ENCODE data around the gene POLR3B. TPM values are rescaled to one million over a fixed set of nuclear protein-coding genes. Genes with fewer than 3 reads are reported as not detected.

POLR3B gene
- total and polyA plus RNA-seq, 4 donors, result 11.9 to 20.3 (median 13.3) TPM

DNA sequence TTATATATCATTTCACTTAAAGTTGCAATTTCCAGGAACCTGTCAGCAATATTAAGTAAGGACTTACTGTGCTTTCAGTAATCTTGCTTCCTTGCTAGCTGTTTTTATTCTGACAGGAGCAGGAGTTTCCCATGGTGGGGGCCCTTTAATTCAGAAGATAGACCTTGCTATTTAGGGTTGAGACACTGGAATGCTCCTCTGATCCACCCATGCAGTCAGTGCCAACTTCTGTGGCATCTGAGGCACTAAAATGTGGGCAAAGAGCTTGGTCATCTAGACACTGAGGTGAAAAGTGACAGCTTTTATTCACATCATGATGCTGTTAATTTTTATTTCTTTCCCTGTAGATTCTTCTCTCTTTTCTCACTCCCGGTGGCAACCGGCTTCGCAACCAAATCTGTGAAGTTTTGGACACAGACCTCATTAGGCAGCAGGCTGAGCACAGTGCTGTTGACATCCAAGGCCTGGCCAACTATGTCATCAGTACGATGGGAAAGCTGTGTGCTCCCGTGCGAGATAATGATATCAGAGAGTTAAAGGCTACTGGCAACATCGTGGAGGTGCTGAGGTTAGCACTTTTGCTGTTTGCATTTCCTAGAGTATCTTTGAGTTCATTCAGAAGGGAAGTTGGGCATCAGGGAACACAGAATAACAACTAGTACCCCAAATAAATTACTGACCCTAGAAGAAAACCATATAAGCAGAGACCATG, 36.3 kb upstream of the POLR3B start:
- H3K27me3 ChIP-seq (ENCODE audit: control insufficient read depth, insufficient read depth, low read length), result no peaks in the 10 kb centered on the region
- 95% methylated on average over 6 of the region's 7 CpGs for WGBS (ENCODE audit: insufficient coverage)
- peaks cover 23% of the 10 kb centered on the region for H3K36me3 ChIP-seq (ENCODE audit: control insufficient read depth, insufficient read depth, low read length)
- no peaks in the 10 kb centered on the region for H3K4me1 ChIP-seq (ENCODE audit: control insufficient read depth, insufficient read depth, low read length)
- DNase-seq (ENCODE audit: low read depth in 4 of 6, low spot score in 6 of 6), result no peak
- H3K9me3 ChIP-seq (ENCODE audit: control insufficient read depth, insufficient read depth, low read length), result no peaks in the 10 kb centered on the region
- H3K4me3 ChIP-seq (ENCODE audit: low read depth, low read length), result no peak overlapping the region
- no peak overlapping the region for H3K27ac ChIP-seq (ENCODE audit: low read depth, low read length)

DNA sequence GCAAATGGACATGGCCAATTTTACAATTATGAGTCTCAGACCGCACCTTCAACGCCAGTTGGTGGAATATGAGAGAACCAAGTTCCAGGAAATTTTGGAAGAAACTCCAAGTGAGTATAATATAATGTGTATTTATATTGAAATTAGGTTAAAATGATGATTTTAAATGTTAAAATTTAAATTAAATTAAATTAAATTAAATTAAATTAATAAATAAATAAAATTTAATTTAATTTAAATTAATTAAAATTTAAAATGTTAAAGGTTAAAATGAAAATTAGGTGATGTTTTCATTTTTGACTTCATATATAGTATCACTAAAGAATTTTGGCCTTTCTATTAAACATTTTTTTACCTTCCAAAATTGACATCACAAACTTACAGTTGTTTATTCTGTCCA, 34.0 kb upstream of the POLR3B start:
- Histone ChIP-seq H3K36me3 (ENCODE audit: control insufficient read depth, insufficient read depth, low read length) (peaks cover 23% of the 10 kb centered on the region), H3K9me3 (ENCODE audit: control insufficient read depth, insufficient read depth, low read length) (no peaks in the 10 kb centered on the region), H3K4me3 (ENCODE audit: low read depth, low read length) (no peak overlapping the region), H3K4me1 (ENCODE audit: control insufficient read depth, insufficient read depth, low read length) (no peaks in the 10 kb centered on the region), H3K27ac (ENCODE audit: low read depth, low read length) (no peak overlapping the region), H3K27me3 (ENCODE audit: control insufficient read depth, insufficient read depth, low read length) (no peaks in the 10 kb centered on the region)
- no CpG with 5 or more reads among the region's 2 CpGs for WGBS (ENCODE audit: insufficient coverage)
- no peak for DNase-seq (ENCODE audit: low read depth in 4 of 6, low spot score in 6 of 6)

DNA sequence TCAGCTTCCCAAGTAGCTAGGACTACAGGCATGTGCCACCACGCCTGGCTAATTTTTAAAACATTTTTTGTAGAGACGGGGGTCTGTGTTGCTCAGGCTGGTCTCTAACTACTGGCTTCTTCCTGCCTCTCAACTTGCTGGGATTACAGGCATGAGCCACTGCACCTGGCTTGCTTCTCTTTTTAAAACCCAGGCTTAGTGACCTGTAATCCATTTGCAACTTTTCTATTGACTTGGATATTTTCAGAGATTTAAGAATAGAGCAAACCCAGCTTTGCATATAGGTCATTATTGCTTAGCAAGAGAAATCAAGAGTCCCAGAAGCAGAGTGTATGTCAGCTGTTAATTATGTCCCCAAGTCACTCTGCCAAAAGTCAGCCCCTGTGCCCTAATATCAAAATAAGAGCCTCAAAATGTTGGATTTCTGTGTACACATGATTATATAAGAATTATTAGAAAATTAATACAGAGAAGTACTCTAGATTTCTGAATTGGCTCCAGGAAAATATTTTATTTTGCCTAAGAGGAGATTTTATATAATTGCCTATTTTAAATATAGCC, 30.2 kb upstream of the POLR3B start:
- Histone ChIP-seq H3K9me3 (ENCODE audit: control insufficient read depth, insufficient read depth, low read length) (no peaks in the 10 kb centered on the region), H3K4me1 (ENCODE audit: control insufficient read depth, insufficient read depth, low read length) (no peaks in the 10 kb centered on the region), H3K27me3 (ENCODE audit: control insufficient read depth, insufficient read depth, low read length) (no peaks in the 10 kb centered on the region), H3K27ac (ENCODE audit: low read depth, low read length) (no peak overlapping the region), H3K36me3 (ENCODE audit: control insufficient read depth, insufficient read depth, low read length) (peaks cover 10% of the 10 kb centered on the region), H3K4me3 (ENCODE audit: low read depth, low read length) (no peak overlapping the region)
- no peak for DNase-seq (ENCODE audit: low read depth in 4 of 6, low spot score in 6 of 6)
- no CpG with 5 or more reads among the region's 2 CpGs for whole genome bisulfite sequencing (ENCODE audit: insufficient coverage)

DNA sequence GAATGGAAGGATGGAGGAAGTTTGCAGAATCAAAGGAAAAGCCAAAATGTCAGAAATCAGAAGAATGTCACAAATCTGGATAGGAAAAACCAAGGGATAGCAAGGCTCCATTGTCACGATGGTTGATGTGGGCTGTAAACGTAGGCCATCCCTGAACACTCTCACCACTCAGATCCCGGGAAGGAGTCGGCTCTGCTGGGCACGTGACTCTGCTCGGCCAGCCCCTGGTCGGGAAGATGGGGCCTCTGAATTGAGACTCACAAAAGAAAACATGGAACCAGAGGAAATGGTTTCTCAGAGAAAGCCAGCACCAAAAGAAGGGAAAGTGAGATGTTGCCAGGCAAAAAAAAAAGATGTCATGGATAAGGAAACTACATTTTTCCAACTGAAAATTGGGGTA, 28.8 kb upstream of the POLR3B start:
- Histone ChIP-seq H3K36me3 (ENCODE audit: control insufficient read depth, insufficient read depth, low read length) (peaks cover 5% of the 10 kb centered on the region), H3K4me1 (ENCODE audit: control insufficient read depth, insufficient read depth, low read length) (no peaks in the 10 kb centered on the region), H3K27me3 (ENCODE audit: control insufficient read depth, insufficient read depth, low read length) (no peaks in the 10 kb centered on the region), H3K9me3 (ENCODE audit: control insufficient read depth, insufficient read depth, low read length) (no peaks in the 10 kb centered on the region), H3K27ac (ENCODE audit: low read depth, low read length) (no peak overlapping the region), H3K4me3 (ENCODE audit: low read depth, low read length) (no peak overlapping the region)
- WGBS (ENCODE audit: insufficient coverage), result 75% methylated on average over 4 of the region's 7 CpGs
- no peak for DNase-seq (ENCODE audit: low read depth in 4 of 6, low spot score in 6 of 6)

DNA sequence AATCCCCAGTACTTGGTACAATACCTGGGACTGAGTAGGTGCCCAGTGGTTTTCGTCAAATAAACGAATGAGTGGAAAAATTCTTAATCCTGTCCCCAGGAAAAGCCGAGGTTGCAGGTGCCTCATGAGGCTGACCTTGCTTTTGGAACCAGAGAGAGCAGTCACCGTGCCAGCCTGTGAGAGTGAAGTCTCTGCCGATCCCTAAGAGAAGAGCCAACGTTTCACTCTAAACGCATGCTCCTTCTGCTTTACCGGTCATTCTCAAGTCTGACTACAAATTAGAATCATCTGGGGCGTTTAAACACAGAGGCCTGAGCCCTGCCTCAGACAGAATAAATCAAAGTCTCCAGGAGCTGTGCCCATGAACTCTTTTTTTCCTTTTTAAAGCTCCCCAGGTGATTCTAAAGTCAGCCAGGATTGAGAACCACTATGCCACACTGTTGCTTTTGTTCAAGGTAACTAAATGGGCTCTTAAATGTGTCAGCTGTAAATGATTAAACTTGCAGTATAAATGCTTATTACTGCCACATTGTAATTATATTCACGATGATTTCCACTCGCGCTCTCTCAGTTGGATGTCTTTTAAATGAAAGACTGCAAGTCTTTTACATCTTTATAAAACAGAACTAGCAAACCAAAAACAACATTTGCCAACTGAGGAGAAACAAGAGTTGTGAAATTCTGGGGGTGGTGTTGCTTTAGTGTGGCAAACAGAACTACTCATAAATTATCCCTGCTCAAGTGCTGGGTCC, 28.1 kb upstream of the POLR3B start:
- H3K27ac ChIP-seq (ENCODE audit: low read depth, low read length), result no peak overlapping the region
- WGBS (ENCODE audit: insufficient coverage), result 34% methylated on average over 9 of the region's 12 CpGs
- peak in 4 of 6 donors; percentile 3 to 83 (median 39) for DNase-seq (ENCODE audit: low read depth in 4 of 6, low spot score in 6 of 6)

DNA sequence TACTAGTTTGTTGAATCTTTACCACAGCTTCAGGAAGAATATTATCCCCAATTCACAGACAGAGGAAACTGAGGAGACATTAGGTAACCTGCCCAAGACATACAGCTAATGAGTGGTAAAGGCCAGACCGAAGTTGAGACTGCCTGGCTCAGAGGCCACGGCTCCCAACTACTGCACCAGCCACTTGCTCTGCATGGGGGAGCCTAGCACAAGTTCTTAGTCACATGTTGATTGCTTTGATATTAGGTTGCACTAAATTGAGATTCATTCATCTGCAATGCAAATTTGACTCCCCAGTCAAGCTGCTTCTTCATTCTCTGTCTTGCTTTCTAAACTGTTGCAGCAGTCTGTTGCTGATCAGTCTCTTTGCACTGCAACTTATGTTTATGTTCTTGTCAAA, 25.9 kb upstream of the POLR3B start:
- Histone ChIP-seq H3K27me3 (ENCODE audit: control insufficient read depth, insufficient read depth, low read length) (no peaks in the 10 kb centered on the region), H3K4me1 (ENCODE audit: control insufficient read depth, insufficient read depth, low read length) (no peaks in the 10 kb centered on the region), H3K27ac (ENCODE audit: low read depth, low read length) (no peak overlapping the region), H3K4me3 (ENCODE audit: low read depth, low read length) (no peak overlapping the region), H3K9me3 (ENCODE audit: control insufficient read depth, insufficient read depth, low read length) (no peaks in the 10 kb centered on the region), H3K36me3 (ENCODE audit: control insufficient read depth, insufficient read depth, low read length) (no peaks in the 10 kb centered on the region)
- 80% methylated on average over 2 of the region's 2 CpGs for WGBS (ENCODE audit: insufficient coverage)
- peak in 1 of 6 donors; percentile 32 for DNase-seq (ENCODE audit: low read depth in 4 of 6, low spot score in 6 of 6)

More for the DNA sequence above, 28.1 kb upstream of the POLR3B start:
- H3K9me3 ChIP-seq (ENCODE audit: control insufficient read depth, insufficient read depth, low read length), result no peaks in the 10 kb centered on the region
- no peaks in the 10 kb centered on the region for H3K27me3 ChIP-seq (ENCODE audit: control insufficient read depth, insufficient read depth, low read length)
- peaks cover 5% of the 10 kb centered on the region for H3K36me3 ChIP-seq (ENCODE audit: control insufficient read depth, insufficient read depth, low read length)
- no peak overlapping the region for H3K4me3 ChIP-seq (ENCODE audit: low read depth, low read length)
- no peaks in the 10 kb centered on the region for H3K4me1 ChIP-seq (ENCODE audit: control insufficient read depth, insufficient read depth, low read length)

DNA sequence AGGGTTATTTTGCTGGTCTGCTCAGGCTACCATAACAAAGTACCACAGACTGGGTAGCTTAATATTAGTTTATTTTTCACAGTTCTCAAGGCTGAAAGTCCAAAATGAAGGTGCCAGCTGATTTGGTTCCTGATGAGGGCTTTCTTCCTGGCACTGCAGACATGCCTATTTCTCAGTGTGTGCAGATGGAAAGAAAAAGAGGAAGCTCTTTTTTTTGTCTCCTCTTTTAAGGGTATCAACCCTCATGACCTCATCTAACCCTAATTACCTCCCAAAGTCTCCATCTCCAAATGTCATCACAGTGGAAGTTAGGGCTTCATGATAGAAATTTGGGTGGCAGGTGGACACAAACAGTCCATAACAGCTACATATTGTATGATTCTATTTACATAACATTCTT, 25.0 kb upstream of the POLR3B start:
- Histone ChIP-seq H3K9me3 (ENCODE audit: control insufficient read depth, insufficient read depth, low read length) (no peaks in the 10 kb centered on the region), H3K4me3 (ENCODE audit: low read depth, low read length) (no peak overlapping the region), H3K27me3 (ENCODE audit: control insufficient read depth, insufficient read depth, low read length) (no peaks in the 10 kb centered on the region), H3K4me1 (ENCODE audit: control insufficient read depth, insufficient read depth, low read length) (no peaks in the 10 kb centered on the region), H3K36me3 (ENCODE audit: control insufficient read depth, insufficient read depth, low read length) (no peaks in the 10 kb centered on the region), H3K27ac (ENCODE audit: low read depth, low read length) (no peak overlapping the region)
- DNase-seq (ENCODE audit: low read depth in 4 of 6, low spot score in 6 of 6), result no peak

DNA sequence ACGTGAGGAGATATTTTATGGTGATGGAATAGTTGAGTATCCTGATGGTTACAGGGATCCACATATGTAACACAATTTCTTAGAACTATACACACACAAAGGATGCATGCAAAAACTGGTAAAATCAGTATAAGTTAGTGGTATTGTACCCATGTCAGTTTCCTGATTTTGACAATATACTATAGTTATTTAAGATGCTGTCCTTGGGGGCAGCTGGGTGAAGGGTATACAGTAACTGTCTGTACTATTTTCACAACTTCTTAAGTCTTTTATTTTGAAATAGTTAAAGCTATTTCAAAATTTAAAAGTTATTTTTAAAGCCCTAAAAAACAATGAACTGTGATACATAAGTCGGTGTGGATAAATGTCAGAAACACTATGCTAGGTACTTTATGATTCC, 24.5 kb upstream of the POLR3B start:
- no peak overlapping the region for H3K27ac ChIP-seq (ENCODE audit: low read depth, low read length)
- no peak overlapping the region for H3K4me3 ChIP-seq (ENCODE audit: low read depth, low read length)
- no peaks in the 10 kb centered on the region for H3K36me3 ChIP-seq (ENCODE audit: control insufficient read depth, insufficient read depth, low read length)
- H3K27me3 ChIP-seq (ENCODE audit: control insufficient read depth, insufficient read depth, low read length), result no peaks in the 10 kb centered on the region
- DNase-seq (ENCODE audit: low read depth in 4 of 6, low spot score in 6 of 6), result no peak
- no peaks in the 10 kb centered on the region for H3K9me3 ChIP-seq (ENCODE audit: control insufficient read depth, insufficient read depth, low read length)
- no CpG with 5 or more reads among the region's 2 CpGs for WGBS (ENCODE audit: insufficient coverage)
- no peaks in the 10 kb centered on the region for H3K4me1 ChIP-seq (ENCODE audit: control insufficient read depth, insufficient read depth, low read length)

DNA sequence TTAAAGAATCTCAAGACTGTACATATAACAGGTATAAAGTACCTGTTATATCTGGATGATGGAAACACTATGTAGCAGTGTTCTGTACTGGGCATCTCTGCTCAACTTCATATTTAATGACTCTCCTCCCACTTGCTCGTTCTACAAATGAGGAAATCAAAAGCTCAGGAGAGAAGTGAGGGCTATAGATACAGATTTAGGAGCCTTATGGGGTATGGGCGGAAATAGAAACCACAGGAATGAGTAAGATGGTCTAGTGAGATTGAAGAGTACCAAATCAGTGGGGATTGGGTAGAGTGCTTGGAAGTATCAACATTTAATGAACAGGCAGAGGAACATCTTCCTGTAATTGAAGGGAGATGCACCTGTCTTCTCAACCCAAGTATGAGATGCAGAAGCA, 23.8 kb upstream of the POLR3B start:
- Histone ChIP-seq H3K27ac (ENCODE audit: low read depth, low read length) (no peak overlapping the region), H3K9me3 (ENCODE audit: control insufficient read depth, insufficient read depth, low read length) (no peaks in the 10 kb centered on the region), H3K27me3 (ENCODE audit: control insufficient read depth, insufficient read depth, low read length) (no peaks in the 10 kb centered on the region), H3K4me3 (ENCODE audit: low read depth, low read length) (no peak overlapping the region), H3K36me3 (ENCODE audit: control insufficient read depth, insufficient read depth, low read length) (no peaks in the 10 kb centered on the region), H3K4me1 (ENCODE audit: control insufficient read depth, insufficient read depth, low read length) (no peaks in the 10 kb centered on the region)
- 100% methylated on average over 1 of the region's 2 CpGs for WGBS (ENCODE audit: insufficient coverage)
- no peak for DNase-seq (ENCODE audit: low read depth in 4 of 6, low spot score in 6 of 6)
